GM18861 (cell line): Measurements from ENCODE around the gene RDM1.

ENCODE experiments used
- ATAC-seq: cut with Tn5 transposase; IDR thresholded peaks from one replicate; pipeline ENCODE4 v1.9.1; 2021; ENCODE audit not compliant: unreplicated experiment

RDM1 gene

DNA sequence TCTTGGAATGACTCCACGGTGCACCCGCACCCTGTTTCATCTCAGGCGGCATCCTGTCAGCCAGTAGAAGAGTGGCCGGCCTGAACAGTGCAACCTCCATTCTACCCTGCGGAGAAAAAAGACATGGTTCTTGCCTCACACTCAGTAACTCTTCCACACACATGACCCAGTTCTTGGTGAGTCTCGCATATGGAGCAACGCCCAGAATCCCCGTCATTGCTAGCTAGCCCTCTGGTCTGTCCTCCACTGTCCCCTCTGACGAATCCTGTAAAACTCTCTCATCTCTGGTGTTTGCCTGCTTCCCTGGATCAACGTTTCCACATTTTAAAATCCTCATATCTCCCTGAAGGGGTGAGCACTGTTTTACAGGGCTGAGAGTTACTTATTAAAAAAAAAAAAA is 4.2 kb upstream of the RDM1 start:
- no peak for ATAC-seq

DNA sequence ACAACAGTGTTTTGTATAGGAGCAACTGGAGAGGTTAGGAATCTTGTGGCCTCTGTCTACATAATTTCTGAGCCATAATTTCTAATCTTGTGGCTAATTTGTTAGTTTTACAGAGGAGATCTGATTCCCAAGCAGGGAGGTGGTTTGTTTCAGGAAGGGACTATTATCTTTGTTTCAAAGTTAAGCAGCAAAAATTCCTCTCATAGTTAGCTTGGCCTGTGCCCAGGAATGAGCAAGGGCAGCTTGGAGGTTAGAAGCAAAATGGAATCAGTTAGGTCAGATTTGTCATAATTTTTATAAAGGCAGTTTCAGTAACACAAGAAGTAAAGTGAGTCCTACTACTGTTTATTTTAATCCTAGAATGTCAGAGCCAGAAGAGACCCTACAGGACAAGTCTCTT is 2.0 kb upstream of the RDM1 start:
- ATAC-seq = no peak

DNA sequence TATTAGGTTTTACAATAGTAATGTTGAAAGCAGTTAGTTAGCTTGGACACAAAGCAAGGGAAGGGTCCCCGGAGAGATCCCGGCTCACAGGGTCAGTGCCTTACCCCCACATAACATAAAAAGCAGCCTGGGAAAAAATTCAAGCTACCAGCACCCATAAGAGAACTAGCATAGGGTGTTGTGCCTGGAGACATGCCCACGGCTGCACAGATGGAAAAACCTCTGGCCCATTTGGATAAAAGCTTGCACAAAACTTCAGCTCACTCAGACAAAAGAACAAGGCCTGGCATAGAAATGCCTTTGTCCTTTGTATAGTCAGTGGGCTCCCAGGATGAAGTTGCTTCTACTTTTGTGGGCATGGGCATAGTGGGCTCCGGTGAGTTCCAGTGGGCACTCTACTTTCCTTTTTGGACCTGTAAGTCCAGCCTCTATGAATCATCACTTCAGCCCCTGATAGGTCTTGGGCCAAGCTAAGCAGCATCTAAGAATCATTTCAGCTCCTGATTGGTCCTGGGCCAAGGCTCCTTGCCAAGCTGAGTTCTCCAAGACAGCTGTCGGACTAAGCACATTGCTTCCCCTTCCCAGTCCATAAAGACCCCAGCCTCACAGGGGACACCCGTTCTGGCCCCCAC is 1.3 kb upstream of the RDM1 start:
- no peak for ATAC-seq

DNA sequence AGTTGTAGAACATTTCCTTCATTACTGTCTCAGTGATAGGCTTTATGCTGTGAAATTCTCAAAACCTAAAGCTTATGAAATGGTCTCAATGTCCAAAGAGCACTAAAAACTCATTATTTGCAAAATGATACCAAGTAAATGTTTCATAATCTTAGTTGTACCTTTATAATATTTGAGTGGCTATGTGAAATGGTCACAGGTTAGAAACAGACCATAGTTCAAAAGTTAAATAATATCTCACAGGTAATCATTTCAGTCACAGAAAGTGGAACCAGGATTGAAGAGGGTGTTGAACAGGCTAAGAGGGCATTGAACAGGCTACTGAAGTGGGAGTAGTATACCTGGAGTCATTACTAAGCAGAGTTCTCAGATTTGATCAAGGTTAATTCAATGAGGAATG is 2.9 kb downstream of the RDM1 start:
- no peak for ATAC-seq

DNA sequence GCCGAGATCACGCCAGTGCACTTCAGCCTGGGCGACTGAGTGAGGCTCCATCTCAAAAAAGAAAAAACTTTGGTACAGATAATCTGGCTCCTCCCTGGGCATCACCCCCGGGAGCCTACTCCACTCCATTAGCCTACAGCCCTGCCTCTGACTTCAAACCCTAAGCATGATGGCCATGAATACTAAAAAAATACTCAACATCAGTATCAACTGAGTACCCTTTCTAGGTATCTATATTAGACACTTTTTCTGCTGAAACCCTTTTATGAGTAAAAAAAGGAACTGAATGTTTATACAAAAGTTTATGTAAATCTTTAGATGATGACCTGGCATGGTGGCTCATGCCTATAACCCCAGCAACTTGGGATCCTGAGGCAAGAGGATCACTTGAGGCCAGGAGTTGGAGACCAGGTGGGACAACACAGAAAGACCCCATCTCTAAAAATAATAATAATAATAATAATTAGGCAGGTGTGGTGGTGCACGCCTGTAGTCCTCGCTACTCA is 6.9 kb downstream of the RDM1 start:
- no peak for ATAC-seq

DNA sequence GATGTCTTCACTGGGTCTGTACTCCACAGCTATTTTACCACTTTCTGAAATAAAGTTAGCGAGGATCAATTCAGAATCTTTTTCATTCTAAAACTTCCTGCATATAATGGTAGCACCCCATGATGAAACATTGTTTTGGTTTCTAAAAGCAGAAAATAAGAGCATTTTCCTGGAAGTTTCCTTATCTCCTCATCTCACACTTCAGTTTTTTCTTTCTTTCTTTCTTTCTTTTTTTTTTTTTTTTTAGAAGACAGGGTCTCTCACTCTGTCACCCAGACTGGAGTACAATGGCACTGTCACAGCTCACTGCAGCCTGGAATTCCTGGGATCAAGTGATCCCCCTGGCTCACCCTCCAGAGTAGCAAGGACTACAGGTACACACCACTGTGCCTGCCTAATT is 10.3 kb downstream of the RDM1 start:
- no peak for ATAC-seq

GRCh38 chr17:35918665-35919064 is 11.9 kb downstream of the RDM1 start:
- no peak for ATAC-seq

DNA sequence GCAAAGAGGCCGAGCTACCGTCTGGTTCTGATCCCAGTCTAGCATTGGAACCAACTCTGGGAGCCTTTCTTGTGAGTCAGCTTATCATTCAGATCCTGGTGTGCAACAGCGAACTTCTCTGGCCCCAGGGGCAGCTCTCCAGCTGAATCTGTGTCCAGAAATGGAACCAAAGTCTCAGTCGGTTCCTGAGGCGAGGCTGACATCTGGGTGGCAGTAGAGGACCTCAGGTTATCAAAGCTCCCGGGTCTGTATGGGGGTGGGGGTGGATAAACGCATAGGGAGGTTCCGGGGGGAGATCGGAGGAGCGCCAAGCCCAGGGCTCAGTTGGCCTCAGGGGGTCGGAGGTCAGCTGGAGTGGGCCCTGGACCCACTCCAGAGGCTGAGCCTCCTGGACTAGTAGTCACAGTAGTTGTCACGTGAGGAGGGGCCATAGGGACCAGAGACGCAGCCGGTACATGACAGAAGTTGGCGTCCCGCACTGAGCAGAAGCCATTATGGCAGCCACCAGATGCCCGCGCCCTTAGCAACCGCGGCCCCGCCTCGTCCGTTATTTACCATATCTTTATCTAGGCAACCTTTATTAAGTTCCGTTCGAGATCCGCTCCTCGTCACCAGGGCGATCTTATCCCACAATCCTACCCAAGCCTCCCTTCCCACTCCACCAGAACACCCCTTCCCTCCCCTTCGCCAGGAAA is 12.9 kb downstream of the RDM1 start:
- ATAC-seq = no peak

DNA sequence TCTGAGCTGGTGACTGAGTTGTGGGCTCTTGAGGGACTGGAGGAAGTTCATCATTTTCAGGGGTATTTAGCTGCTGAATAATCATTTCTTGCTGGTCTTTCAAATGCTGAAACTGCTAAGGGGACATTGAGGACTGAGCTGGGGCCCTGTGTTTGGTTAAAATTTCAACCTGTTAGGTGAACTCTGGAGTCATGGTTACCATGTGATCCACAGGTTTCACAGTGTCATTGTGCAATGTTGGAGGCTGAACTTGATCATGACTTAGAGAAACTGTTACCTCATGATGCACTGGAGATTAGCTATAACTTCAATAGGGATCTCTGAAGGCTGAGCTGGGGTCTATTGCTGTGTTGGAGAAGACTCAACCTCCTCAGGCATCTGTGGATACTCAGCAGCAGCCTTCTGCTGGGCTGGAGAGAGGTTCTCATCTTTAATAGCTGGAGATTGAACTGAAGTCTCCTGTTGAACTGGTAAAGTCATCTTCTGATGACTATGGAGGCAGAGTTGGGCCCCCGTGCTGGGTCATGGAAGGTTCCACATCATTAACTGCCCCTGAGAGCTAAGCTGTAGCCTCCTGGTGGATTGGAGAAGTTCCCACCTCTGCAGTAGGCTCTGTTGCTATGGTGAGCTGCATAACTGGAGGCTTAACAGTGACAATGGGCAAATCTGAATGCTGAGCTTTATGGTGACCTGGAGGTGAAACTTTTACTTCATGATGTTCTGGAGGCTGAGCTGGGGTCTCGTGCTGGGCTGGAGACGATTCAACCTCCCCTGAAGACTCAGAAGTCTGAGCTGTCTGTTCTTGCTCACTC is 15.2 kb downstream of the RDM1 start:
- ATAC-seq = no peak

DNA sequence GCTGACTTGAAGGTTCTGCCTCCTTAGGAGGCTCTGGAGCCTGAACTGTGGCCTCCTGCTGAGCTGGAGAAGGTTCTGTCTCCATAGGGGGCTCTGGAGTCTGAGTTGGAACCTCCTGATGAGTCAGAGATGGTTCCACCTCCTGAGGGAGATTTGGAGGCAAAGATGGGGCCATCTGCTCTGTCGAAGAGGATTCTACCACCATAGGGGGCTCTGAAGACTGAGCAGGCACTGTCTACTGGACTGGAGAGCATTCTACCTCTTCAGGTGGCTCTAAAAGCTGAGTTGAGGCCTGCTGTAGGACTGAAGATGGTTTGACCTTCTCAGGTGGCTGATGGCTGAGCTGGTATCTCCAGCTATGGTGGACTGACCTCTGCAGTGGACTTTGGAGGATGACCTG is 16.2 kb downstream of the RDM1 start:
- ATAC-seq = no peak

GRCh38 chr17:35913609-35914008 is 17.0 kb downstream of the RDM1 start:
- ATAC-seq = no peak

GRCh38 chr17:35912942-35913341 is 17.6 kb downstream of the RDM1 start:
- no peak for ATAC-seq

GRCh38 chr17:35912339-35912912 is 18.1 kb downstream of the RDM1 start:
- ATAC-seq = no peak

- no peak for ATAC-seq
These were observed 21.2 kb downstream of the RDM1 start for GRCh38 chr17:35909408-35909807.

DNA sequence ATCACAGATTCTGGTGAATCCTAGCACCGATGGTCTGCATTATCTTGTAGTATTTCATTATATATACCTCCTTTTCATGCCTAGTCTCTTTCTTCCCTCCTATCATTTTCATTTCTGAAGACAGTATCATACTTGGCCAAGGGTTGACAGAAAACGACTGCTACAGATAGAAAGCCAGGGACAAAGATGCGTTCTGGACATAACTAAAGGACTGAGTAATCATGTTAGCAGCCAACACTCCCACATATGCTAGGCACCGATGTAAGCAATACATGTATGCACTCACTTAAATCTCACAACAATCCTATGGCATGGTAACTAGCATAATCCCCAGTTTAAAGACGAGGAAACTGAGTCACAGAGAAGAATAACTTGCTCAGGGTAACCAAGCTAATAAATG is 22.9 kb downstream of the RDM1 start:
- ATAC-seq = no peak

GRCh38 chr17:35906926-35907637 is 23.5 kb downstream of the RDM1 start:
- ATAC-seq = no peak

DNA sequence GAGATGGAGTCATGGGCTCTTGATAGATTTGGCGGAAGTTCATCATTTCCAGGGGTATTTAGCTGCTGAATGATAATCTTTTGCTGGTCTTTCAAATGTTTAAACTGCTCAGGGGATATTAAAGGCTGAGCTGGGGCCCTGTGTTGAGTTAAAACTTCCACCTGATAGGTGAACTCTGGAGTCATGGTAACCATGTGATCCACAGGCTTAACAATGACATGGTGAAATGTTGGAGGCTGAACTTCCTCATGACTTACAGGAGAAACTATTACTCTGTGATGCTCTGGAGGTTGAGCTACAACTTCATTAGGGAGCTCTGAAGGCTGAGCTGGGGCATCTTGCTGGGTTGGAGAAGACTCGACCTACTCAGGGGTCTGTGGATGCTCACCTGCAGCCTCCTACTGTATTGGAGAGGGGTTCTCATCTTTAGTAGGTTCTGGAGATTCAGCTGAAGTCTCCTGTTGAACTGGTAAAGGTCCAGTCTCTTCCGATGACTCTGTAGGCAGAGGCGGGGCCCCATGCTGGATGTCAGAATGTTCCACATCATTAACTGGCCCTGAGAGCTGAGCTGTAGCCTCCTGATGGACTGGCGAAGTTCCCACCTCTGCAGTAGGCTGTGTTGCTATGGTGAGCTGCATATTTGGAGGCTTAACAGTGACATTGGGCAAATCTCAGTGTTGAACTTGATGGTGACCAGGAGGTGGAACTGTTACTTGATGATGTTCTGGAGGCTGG is 24.2 kb downstream of the RDM1 start:
- no peak for ATAC-seq

DNA sequence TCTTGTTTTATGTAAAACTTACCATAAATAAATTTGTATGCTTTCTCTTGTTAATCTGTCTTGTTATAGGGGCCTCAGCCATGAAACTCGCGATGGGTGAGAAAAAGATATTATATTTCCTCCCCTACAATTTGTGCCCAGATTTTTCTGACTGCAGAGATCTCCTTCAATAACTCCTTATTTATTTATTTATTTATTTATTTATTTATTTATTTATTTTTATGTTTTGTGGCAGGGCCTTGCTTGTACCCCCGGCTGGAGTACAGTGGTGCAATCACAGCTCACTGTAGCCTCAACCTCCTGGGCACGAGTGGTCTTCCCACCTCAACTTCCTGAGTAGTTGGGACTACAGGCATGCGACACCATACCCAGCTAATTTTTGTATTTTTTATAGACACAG is 27.1 kb downstream of the RDM1 start:
- no peak for ATAC-seq

DNA sequence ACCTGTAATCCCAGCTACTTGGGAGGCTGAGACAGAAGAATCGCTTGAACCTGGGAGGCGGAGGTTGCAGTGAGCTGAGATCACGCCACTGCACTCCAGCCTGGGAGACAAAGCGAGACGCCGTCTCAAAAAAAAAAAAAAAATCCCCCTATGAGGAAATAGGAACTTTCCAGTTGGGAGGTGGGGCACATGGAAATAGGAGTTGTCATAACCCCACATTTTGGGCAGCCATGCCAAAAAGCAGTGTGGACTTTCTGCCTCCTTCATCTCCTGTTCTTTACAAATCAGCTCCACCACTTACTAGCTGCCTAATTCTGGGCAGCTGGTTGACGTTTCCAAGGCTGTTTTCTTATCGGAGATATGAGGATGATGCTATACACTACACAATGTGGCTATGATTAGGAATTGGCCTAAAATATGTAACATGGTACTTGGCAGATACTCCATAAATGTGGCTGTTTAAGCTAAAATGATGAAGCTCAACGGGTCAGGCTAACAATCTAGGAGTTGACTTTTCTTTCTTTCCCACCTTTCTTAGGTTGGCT is 28.9 kb downstream of the RDM1 start:
- ATAC-seq = no peak
